Forelimb muscle (tissue), 1 donor: Measurements from ENCODE around the gene SOBP. TPM values are rescaled to one million over a fixed set of nuclear protein-coding genes. Genes with fewer than 3 reads are reported as not detected.

Experiments used
- DNase-seq: peaks from one replicate; pipeline ENCODE4 v3.0.0-alpha.2; 2013; ENCODE audit warnings: low read depth
- polyA plus RNA-seq: library from polyadenylated mRNA; unstranded; fragments of 120-200 nt; gene quantifications from one replicate; pipeline ENCODE4 v1.2.1, GENCODE V29; 2013; ENCODE audit not compliant: insufficient read length

Gene SOBP
- polyA plus RNA-seq, 1 donor: 16.5 TPM

DNA sequence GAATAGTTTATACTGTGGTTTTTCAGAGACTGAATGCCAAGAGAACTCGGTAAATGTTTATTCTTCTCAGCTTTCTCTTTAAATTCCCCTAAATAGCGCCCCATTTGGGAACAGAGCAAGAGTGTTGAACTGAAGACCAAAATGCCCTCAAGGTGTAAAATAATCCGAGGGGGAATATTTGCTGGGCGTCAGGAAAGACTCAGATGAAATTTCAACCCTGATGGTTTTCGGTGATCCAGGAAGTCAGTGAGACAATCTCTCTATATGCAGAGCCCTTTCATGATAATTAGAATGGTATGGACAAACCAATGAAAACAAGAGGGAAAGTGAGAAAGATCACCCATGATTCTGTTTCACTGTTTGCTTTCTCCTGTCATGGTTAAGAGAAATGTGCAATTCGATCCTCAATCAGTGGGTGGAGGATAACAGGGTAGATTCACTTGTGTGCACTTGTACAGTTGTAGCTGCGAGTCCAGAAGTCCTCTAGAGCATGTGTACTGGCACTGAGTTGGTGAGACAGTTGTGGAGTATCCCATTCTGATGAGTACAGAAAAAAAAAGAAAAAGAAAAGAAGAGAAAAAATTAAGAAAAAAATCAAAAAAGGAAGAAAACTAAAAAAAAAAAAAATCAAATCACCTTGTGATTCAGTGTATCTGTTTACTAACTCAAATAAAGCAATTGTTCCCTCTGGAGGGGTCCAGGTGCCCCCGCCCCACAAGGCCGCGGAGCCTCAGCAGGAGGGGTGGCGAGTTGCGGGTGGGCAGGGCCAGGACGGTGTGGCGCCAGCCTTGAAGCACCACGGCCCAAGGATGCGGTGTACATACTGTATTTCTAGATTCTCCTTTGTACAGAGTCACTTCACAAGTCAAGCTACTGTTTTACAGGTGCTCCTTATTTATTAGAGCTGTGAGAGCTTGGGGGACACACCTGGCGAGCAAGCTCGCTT, 169.3 kb downstream of the SOBP start:
- DNase-seq: no peak

DNA sequence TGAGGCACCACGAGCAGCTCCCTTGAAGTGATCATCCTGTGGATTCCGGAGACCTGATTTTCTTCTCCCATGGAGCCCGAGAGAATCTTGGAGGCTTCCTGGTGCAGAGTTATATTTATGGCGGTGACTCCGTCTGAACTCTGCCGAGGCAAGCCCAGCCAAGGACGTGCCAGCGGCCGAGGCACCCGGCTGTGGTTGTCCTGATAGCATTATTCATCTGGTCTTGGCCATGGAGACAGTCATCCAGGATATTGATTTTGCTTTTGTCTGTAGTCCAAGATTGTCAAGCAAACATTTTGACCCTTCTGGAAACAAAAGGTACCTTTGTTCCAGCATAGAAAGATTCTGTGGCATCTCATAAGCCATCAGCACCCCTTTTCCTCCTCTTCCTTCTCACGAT, 170.9 kb downstream of the SOBP start:
- DNase-seq: no peak

DNA sequence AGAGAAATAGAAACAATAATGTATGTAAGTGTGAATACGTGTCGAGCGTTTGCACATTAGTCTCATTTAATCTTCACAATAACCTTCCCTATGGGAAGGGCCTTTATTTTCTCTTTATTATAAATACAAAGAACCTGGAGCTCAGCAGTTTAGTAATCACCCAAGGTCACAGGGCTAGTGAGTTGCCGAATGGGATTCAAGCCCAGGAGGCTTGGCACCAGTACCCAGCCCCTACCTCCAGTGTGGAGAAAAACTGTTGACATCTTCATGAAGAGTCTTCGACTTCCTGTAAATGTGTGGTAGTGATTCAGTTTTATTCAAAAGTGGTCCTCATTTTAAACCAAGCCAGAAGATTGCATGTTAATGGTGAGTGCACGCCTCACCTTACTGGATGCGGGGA, 171.4 kb downstream of the SOBP start:
- no peak for DNase-seq

DNA sequence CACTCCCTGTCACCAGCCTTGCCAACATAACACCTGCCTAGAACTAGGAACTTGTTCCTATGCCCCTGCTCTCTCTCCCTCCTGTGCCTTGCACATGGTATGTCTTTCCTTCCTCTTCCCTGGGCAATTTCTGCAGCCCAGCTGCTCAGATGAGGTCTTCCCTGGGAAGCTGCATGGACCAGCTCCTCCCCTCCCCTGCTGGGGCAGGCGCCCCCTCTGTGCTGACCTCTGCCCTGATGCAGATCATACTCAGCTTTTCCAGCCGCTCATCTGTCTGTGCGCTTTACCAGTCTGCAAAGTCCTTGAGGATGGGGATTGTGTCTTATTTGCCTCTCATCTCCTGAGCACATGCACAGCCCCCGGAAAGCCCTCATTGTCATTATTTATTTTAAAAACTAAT, 172.4 kb downstream of the SOBP start:
- no peak for DNase-seq

DNA sequence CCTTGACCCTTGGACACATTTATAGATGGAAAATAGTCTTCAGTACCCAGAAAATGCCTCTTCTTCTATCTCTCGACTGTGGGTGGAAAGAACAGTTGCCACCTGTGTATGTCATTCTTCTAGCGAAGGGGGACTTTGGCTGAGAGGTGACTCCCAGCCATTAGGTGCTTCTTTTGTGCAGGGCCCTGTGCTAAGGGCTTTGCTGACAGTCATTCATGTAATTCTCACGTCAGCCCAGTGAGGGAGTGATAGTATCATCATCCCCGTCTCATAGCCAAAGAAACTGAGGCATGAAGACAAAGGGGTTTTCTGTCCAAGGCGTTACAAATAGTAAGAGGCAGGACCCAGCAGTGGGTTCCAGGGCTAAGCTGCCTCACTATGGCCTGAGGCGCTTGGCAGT, 173.4 kb downstream of the SOBP start:
- no peak for DNase-seq

DNA sequence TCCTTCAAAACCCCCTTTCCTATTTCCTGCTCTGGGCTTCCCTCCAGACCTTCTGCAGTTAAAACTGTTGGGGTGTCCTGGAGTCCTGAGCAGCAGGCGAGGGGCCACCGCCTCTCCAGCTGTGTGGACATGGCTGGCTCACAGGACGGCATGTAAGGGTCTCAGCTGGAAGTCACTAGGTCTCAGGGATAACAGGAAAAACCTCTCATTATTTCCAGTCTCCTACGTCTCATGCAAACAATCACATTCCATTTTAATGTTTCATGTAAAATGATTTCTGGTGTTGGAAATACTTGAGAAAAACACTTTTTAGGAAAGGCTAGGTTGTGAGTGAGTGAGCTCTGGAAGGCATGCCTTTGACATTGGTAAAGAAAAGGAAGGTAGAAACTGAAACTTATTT, 175.5 kb downstream of the SOBP start:
- no peak for DNase-seq

DNA sequence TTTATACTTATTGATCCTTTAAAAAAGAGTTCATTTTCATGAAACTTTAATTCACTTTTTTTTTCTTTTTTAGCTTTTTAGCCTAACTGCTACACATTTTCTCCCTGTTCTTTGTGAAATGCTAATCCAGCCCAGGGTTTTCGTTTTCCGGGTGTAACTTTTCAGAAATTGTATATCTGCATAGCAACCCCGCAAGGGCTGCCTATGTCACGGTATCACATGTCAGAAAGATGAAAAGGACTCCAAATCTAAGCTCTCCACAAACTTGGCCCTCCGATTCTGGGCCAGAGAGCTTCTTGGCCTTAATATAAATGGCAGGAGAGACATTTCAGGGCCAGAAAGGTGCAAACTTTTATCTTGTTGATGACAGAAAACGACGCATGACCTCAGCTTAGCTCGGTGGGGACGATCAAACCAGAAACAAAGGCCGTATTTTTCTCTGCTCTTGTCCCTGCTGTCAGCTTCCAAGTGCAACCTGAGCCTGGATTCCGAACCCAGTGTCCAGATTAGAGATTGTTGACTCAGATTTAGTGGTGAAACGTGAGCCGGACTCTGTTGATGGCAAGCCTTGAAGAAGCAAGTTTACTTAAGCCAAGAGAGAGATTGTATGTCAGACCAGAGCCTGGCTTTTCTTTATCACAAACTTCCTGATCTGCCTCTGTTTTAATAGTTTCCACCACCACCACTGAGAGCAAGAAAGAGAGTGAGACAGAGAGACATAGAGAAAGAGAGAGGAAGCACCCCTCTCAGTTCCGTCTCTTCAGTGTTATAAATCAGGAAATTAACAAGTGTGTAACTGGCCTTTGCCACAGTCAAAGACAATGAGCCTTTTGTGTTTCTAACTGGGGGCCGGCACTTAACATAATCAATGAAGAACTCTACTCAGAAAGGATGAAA, 176.4 kb downstream of the SOBP start:
- no peak for DNase-seq

DNA sequence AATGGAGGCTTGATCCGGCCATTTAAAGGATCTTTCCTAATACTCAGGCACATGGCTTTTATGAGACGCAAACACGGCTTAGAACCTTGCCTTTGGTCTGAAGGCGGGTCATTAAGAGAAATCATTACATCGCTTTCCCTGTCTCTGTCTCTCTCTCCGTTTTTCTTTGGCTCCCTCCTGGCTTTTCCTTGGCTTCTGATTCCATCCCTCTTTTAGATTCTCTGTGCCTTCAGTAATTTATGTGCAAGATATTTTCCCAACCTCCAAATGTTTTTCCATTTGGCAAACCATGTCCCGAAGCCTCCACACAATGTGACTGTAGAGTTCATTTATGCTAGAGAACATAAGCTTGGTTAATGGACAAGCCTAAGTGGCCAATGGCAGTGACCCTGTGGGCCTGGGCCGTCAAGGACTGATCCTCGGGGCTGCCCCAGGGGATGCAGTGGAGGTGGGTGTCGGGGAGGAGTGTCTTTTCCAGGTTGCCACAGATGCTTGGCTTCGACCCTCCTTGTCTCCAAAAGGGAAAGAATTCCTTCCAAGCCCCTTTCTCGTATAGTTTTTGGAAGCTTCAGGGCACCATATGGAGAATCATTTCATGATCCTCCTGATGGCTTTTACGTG, 177.2 kb downstream of the SOBP start:
- no peak for DNase-seq

DNA sequence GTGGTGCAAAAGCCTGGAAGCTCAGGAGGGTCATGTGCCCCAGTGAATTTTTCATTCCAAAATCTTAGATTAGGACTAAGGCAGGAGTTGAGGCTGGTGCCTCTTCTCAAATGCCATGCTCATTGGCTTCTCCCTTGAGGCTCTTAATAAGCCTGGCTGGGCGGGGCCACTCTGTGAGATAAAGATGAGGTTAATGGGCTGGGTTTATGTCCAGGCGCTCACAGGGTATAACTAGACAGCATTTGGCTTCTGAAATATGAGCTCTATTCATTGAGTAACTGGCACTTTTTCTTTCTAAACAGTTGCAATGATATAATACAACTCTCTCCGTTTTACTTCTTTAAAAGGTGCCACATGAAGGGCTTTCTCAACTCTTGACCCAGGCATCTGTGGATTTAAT, 177.9 kb downstream of the SOBP start:
- DNase-seq: no peak

DNA sequence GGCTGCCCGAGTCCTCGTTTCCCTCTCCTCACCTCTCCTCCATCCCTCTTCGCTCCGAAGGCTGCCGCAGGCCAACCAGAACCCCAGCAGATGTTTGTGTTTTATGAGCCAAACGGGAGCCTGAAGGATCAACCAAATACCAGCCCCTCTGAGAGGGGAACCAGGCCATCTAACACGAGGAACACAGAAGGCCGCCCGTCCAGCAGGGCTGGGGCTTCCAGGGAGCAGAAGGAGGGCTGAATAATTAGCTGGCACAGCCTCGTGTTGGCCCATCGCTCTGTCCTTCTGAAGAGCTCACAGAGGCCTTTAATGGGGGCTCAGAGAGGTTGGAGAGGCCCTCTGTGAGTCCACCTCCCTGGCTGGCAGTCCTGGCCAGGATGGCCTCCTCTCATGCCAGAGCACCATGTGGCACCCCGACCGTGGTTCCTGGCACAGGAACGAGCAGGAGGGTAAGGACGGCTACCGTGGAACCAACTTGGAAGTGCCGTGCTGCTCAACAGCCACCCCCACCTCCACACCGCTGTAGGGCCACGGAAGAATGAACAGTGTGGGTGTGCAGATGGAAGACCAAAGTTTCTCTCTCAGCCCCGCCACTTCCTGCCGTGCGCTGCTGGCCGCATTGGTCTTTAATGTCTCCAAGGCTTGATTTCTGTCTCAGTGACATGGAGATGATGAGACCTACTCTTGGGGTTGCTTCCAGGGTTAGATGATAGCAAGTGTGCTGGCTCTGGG, 179.0 kb downstream of the SOBP start:
- no peak for DNase-seq

DNA sequence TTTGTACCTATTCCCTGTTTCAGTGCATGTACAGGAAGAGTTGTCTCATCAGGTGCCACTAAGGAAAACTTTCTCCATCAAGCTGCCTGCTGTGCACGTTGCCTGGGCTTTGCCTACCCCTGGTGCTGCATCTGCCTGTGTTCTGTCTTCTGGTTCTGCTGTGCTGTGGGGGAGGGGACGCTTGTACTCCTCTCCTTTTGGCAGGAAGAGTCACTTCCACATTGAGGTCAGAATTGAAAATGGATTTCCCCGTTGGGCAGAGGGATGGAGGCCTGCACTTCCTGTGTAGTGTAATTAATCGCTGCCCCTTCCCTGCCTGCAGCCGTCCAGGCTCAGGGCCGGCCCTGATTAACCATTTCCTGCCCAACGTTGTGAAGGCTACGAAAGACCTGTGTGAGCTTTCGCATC, 180.9 kb downstream of the SOBP start:
- DNase-seq: no peak

DNA sequence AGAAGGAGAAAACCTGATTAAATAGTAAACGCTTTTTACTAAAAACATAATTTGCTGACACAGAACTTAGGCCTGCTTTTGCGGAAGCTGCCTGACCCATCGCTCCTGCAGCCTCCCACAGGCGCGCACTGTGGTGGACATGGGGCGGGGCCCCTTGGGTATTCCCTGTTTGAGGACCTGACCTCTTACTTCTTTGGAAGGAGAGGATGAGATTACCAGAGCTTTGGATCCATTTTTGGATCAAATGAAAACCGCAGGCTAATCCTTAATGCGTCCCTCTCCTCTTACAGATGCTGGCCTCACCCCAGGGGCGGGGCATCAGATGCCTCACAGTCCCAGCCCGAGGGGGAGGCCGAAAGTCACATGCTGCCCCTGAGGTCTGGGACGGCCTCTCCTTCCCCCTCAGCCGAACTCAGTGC, 183.2 kb downstream of the SOBP start:
- DNase-seq: no peak

DNA sequence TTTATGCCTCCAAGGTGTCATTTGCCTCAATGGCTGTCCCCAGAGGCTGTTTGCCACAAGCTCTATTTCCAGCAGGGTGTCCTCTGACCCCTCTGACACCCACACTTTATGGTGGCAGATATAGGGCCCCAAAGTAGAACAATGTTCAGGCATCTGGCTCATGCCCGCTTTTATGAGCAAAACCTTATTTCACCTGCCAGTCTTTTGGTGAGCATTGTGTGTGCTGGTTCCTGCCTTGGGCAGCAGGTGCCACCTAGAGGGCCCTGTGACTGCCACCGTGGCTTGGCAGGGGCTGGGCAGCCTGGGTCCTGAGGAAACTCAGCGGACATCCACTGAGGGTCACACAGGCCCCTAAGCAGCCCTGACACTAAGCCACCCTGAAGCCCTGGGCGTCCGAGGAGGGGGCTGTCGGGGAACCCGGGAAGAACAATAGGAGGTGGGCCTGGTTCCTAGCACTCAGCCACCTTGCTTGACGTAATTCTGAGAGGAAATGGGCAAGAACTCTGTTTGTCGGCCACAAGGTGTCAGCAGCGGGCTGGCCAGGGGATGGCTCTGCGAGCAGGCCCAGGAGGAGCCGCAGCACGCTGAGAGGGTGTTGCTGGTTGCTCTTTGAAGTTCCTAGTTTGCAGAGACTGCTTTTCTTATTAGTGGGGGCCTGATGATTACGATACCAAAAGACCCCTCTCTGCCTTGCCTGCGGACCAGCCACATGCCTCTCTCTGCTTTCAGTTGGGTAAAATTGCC, 185.2 kb downstream of the SOBP start:
- no peak for DNase-seq

DNA sequence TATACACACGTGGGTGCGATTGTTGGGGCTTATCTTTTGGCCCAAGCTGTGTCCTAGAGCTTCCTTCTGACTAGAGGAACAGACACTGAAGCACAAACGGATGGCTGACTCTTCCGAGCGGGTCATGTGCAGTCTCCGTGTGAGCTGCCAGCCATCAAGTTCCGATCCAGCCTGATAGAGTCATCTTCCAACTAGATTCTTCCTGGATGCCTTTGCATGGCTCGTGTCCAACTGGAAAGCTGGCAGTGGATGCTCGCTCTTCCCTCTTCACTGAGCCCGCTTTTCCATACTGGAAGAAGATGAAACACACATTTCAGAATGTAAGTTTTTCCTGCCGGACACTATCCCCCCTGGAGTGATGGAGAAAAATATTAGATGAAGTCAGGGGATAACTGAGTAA, 186.1 kb downstream of the SOBP start:
- no peak for DNase-seq

DNA sequence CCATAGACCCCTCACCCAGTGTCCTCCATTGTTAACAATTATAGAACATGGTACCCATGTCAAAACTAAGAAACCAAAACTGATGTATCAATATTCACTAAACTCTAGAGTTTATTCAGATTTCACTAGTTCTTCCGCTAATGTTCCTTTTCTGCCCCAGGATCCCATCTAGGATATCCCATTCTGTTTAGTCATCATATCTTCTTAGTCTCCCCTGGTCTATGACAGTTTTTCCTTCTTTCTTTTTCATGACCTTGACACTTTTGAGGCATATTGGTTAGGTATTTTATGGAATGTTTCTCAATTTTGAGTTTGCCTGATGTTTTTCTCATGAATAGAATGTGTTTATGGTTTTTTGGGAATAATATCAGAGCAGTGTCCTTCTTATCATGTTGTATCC, 187.5 kb downstream of the SOBP start:
- no peak for DNase-seq

DNA sequence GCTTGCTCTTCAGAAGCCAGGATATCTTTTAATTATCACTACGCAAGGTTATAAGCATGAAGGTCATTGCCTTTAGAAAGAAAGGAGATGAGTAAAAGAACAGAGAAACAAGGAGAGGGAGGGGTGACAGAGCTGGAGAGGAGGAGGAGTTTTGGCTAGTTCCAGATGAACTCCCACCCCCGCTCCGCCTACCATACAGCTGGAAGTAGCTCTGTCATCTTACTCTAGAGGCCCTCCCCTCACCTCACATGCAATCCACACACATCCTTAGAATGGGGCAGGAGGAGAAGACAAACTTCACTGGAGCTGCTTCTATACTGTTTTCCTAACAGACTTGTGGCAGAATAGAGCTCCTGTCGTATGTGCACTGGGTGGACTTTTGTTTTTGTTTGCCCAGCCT, 189.5 kb downstream of the SOBP start:
- DNase-seq: no peak

DNA sequence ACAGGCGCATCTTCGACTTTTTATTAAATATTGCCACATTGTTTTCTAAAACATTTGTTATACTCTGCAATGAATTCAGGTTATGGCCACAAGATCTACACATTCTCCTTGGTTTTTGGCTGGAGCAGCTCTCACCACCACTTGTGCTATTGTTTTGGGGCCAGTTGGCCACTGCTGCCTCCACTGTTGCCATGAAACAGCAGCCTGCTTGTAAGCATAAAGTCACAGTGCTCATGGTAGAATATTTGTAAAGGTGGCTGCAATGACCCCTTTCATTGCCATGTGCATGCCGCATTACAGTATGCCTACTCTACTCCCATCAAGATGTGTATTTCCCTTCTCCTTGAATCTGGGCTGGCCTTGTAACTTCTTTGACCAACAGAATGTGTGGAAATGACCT, 192.8 kb downstream of the SOBP start:
- DNase-seq: no peak

DNA sequence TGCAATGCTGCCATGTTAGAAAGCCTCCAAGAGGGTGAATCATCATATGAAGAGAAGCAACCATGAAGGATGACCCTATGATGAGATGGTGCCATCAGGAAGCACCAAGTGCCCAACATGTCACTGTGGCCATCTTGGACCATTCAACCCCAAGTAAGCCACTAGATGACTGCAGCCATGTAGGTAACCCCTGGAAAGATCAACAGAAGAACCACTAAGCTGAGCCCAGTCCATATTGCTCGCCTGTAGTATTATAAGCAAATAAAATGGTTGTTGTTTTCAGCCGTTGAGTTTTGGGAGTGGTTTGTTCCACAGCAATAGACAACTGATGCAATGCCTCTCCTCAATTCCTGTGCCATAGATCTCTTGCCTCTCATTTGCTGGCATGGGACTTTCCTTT, 193.3 kb downstream of the SOBP start:
- DNase-seq: no peak

DNA sequence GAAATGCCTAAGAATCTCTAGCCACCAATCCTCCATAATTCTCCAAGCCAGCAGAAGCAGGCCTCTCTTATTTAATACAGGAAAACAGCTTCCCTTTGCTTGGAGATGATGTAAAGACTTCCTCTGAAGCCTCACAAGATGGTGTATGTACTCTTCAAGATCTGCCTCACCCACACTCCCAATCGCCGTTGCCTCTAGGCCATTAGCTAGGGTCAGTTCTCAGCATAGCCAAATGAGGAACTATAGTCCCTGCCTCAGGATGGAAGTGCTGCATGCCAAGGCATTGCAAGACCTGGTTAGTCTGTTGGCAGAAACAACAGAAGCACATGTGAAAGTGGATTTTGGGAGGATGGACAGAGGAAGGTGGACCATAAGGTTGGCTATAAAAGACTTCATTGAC, 195.1 kb downstream of the SOBP start:
- DNase-seq: no peak

DNA sequence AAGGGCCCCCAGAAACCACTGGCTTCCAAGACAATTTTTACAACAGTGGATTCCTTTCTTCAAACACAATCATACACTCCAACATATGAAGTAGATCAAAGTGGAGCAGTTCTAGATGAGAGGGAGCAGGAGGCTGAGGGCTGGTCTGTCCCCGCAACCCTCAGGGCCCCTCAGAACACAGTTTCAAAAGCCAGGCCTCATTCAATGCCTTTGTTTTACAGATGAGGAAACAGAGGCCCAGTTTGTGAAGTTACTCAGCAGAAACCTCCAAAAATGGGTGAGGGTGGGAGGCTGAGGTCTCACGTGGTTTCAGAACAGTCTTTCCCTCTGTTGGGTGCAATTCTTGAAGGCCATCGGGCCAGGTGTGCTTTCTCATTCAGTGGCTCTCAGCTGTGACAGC, 199.3 kb downstream of the SOBP start:
- no peak for DNase-seq
